Tibial artery (tissue), 4 donors: ENCODE data around the gene NNAT.
A peak's percentile ranks its signal among the peaks of the same experiment; 100 is the strongest.

Experiments used
- DNase-seq, 2 donors: peaks; one replicate each; pipeline ENCODE4 v3.0.0-alpha.2; 2019
- H3K27ac ChIP-seq, 2 donors: fragments of 200-600 bp; sonication (generic) in 1 of 2; 1 replicate in 1 of 2; 2 replicates in 1 of 2; pipeline ENCODE4 v1.5.1; 2018 to 2019; ENCODE audit warnings: mild to moderate bottlenecking in 1 of 2
- H3K27me3 ChIP-seq, 2 donors: fragments of 200-600 bp; sonication (generic) in 1 of 2; one replicate each; pipeline versions ENCODE4 v1.5.1 to v1.6.0; 2016 to 2019
- H3K36me3 ChIP-seq, 3 donors: fragments of 200-600 bp; sonication (generic) in 2 of 3; one replicate each; pipeline ENCODE4 v1.5.1; 2016 to 2019; ENCODE audit warnings: mild to moderate bottlenecking in 2 of 3
- H3K4me1 ChIP-seq, 4 donors: fragments of 200-600 bp; sonication (generic) in 2 of 4; 1 replicate in 3 of 4; 2 replicates in 1 of 4; pipeline ENCODE4 v1.5.1; 2016 to 2019
- H3K4me3 ChIP-seq, 2 donors: fragments of 200-600 bp; sonication (generic) in 1 of 2; 1 replicate in 1 of 2; 2 replicates in 1 of 2; pipeline ENCODE4 v1.5.1; 2018 to 2019; ENCODE audit warnings: mild to moderate bottlenecking in 2 of 2
- H3K9me3 ChIP-seq, 3 donors: fragments of 200-600 bp; sonication (generic) in 1 of 3; one replicate each; pipeline ENCODE4 v1.5.1; 2016 to 2019
- intact Hi-C: fragments of 100-400 bp; cut with DNase I; formaldehyde crosslinking; loops from one replicate; pipeline ENCODE4 v1.15.0; 2023; ENCODE audit warnings: low total_unique reads
- TF ChIP-seq, protein P1 (sequence below), 2 experiments: fragments of 200-600 bp in 1 of 2; fragments of 450-650 bp in 1 of 2; IDR thresholded peaks; one replicate each; pipeline ENCODE4 v1.5.1; 2017 to 2019; ENCODE audit warnings: antibody characterized with exemption in 2 of 2, mild to moderate bottlenecking in 1 of 2, moderate library complexity in 1 of 2

The NNAT gene

DNA sequence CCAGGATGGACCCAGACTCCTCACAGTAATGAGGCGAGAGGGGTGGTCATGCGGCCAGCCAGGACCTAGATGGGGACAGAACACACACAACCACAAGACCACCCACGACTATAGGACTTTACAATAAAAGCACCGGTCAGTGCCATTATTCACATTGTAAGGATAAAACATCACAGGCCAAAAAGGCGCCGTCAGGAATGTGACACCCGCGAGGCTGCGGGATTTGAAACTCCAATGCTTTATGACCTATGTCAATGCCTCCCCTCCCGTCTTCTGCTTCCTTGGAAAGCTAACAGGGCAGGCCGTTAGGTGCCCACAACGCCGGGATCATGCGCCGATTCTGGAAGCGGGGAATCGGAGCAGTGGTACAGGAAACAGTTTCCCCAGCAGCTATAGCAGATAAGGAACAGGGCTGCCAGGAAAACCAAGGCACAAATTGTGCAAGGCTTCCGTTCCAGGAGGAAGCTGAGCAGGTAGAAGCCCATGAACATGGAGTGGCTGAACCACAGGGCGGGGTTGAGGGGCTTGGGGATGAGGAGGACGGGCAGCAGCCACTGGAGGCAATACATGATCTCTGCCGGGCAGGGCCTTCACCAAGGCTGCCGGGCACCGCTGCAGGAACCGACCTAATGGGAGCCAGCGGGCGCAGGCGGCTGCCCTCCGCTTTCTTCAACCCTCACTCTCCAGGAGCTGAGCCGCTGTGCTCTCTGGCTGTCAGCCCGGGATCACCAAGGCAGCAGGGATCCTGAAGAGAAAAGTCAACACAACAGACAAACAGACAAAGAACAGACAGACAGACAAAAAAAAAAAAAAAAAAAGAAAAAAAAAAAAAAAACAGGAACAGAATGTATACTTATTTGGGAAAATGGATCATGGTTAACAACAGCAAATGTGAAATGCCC, 2.2 kb upstream of the NNAT start:
- Histone ChIP-seq H3K4me3 (no peak overlapping the region), H3K36me3 (peaks cover 11 to 49% (median 44%) of the 10 kb centered on the region in 3 donors), H3K27me3 (no peaks in the 10 kb centered on the region), H3K9me3 (no peaks in the 10 kb centered on the region), H3K27ac (no peak overlapping the region), H3K4me1 (peaks cover 0 to 30% (median 19%) of the 10 kb centered on the region in 4 donors)
- intact Hi-C loops = loop anchor here (5.0 kb wide), 1 partner anchor 132 kb away; no protein-coding TSS in a partner anchor
- TF ChIP-seq, protein P1, sequence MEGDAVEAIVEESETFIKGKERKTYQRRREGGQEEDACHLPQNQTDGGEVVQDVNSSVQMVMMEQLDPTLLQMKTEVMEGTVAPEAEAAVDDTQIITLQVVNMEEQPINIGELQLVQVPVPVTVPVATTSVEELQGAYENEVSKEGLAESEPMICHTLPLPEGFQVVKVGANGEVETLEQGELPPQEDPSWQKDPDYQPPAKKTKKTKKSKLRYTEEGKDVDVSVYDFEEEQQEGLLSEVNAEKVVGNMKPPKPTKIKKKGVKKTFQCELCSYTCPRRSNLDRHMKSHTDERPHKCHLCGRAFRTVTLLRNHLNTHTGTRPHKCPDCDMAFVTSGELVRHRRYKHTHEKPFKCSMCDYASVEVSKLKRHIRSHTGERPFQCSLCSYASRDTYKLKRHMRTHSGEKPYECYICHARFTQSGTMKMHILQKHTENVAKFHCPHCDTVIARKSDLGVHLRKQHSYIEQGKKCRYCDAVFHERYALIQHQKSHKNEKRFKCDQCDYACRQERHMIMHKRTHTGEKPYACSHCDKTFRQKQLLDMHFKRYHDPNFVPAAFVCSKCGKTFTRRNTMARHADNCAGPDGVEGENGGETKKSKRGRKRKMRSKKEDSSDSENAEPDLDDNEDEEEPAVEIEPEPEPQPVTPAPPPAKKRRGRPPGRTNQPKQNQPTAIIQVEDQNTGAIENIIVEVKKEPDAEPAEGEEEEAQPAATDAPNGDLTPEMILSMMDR (IDR thresholded peaks at IDR 0.05) = no peak
- peak in 1 of 2 donors; percentile 38 for DNase-seq

DNA sequence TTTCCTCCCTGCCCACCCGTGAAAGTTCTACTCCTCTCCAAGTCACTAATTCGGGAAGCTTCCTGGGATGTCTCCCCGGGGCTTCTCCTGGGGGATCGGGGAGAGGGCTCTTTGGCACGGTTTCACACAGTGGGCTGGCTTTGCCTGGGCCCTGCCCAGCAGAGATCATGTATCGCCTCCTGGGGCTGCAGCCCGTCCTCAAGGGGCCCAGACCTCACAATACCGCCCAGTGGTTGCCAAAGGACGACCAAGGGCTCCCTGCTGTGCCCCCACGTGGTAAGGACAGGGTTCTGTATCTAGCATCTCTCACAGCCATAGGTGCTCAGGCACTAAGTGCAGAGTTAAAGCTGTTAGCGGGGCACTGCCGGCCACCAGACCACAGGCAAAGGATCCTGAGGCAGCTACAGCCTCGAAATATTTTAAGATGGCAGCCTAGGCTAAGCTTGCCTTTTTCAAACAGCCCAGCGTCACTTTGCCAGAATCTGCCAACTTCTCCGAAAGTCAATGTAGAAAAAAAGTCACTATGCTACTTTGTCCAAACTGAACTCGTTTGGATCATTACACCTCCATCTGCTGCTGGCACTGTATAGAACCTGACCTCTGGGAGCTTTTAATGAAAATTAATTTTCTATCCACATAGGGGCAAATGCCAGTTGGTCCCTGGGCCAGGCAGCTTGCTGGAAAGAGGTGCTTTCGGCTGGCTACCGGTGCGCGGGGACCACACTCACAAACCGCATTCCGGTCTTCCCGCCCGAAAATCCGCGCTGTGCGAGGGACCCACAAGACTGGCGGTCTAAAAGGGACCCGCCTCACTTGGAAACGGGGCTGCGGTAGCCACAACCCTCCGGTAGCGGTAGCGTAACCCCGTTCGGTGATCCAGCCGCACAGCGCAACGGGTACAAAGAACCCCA, 1.3 kb upstream of the NNAT start:
- Histone ChIP-seq H3K9me3 (no peaks in the 10 kb centered on the region), H3K27me3 (no peaks in the 10 kb centered on the region), H3K27ac (no peak overlapping the region), H3K36me3 (peaks cover 5 to 40% (median 35%) of the 10 kb centered on the region in 3 donors), H3K4me1 (peaks cover 0 to 39% (median 27%) of the 10 kb centered on the region in 4 donors), H3K4me3 (no peak overlapping the region)
- intact Hi-C loops = loop anchor here (5.0 kb wide), 1 partner anchor 132 kb away; no protein-coding TSS in a partner anchor
- DNase-seq = no peak
- TF ChIP-seq, protein P1 (IDR thresholded peaks at IDR 0.05) = no peak

DNA sequence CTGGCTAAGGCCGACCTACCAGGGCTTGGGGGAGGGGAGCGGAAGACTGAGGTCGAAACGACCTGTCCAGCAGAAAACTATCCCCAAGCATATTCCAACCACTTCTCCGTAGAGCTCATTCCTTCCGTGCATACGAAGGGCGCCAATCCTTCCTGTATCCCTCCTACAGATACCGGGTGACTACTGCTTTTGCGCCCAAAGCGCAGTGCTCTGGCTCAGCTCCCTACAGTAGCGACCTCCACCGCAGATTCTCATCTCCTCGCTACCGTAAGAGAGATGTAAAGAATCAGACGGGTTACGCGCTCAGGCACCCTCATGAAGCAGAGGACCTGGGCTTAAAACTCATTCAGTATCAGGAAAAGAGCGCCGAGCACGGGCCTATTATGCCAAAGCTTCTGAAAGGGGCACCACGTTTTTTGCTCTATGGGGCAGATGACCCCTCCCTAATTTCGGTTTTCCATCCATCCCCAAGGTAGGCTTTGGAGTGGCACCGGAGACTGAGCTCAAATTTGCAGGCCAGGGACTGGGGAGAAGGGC, 563 bp upstream of the NNAT start:
- H3K27ac ChIP-seq = no peak overlapping the region
- H3K27me3 ChIP-seq = no peaks in the 10 kb centered on the region
- intact Hi-C loops = no loop called here
- TF ChIP-seq, protein P1 (IDR thresholded peaks at IDR 0.05) = no peak
- no peak for DNase-seq
- no peak overlapping the region for H3K4me3 ChIP-seq
- H3K36me3 ChIP-seq = peaks cover 5 to 35% (median 28%) of the 10 kb centered on the region in 3 donors
- no peaks in the 10 kb centered on the region for H3K9me3 ChIP-seq
- peaks cover 0 to 46% (median 35%) of the 10 kb centered on the region in 4 donors for H3K4me1 ChIP-seq

DNA sequence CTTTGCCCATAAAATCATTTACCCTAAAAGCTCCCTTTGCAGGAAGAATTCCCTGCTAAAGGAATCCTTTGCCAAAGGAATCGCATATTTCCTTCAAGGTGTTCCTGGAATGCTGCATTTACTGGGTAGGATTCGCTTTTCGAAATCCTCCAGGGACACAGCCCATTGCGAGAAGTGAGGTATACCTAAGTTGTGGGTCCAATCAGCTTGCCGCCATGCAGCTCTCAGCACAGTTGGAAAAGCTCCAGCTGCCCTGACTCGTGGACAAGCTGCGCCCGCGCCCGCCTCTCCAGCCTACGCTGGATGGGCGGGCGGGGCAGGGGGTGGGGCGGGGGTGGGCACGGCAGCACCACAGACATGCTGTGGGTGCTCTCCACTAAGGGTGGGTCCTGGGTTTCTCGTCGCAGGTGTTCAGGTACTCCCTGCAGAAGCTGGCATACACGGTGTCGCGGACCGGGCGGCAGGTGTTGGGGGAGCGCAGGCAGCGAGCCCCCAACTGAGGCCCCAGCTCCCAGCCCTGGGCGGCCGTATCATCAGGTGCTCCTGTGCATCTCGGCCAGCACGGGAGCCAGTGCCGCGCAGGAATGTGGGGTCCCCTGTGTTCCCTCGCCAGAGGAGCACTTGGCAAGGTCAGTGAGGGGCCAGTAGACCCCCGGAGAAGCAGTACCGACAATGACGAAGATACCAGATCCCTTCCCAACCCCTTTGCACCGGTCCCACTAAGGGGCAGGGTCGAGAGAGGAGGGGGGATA, 1.4 kb downstream of the NNAT start:
- H3K4me3 ChIP-seq = no peak overlapping the region
- TF ChIP-seq, protein P1 (IDR thresholded peaks at IDR 0.05) = no peak
- intact Hi-C loops = no loop called here
- H3K27ac ChIP-seq = no peak overlapping the region
- no peaks in the 10 kb centered on the region for H3K27me3 ChIP-seq
- H3K4me1 ChIP-seq = peaks cover 0 to 59% (median 46%) of the 10 kb centered on the region in 4 donors
- H3K9me3 ChIP-seq = no peaks in the 10 kb centered on the region
- no peak for DNase-seq
- peaks cover 0 to 18% (median 17%) of the 10 kb centered on the region in 3 donors for H3K36me3 ChIP-seq

DNA sequence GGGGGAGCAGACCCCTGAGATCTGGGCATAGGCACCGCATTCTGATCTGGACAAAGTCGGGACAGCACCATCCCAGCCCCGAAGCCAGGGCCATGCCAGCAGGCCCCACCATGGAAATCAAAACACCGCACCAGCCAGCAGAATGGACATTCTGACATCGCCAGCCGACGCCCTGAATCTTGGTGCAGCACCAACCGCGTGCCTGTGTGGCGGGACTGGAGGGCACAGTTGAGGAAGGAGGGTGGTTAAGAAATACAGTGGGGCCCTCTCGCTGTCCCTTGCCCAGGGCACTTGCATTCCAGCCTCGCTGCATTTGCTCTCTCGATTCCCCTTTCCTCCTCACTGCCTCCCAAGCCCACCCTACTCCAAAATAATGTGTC, 2.0 kb downstream of the NNAT start:
- no peak for DNase-seq
- Histone ChIP-seq H3K9me3 (no peaks in the 10 kb centered on the region), H3K4me3 (no peak overlapping the region), H3K27me3 (no peaks in the 10 kb centered on the region), H3K36me3 (peaks cover 0 to 12% (median 12%) of the 10 kb centered on the region in 3 donors), H3K4me1 (peaks cover 0 to 59% (median 46%) of the 10 kb centered on the region in 4 donors), H3K27ac (no peak overlapping the region)
- intact Hi-C loops = no loop called here
- TF ChIP-seq, protein P1 (IDR thresholded peaks at IDR 0.05) = no peak
